A549 (cell line): Measurements from ENCODE around the gene TAL2.
A peak's percentile ranks its signal among the peaks of the same experiment; 100 is the strongest.

Source experiments
- BHLHE40 ChIP-seq: IDR thresholded peaks from 2 replicates; pipeline ENCODE4 v1.6.1; 2012; ENCODE audit warnings: low read depth, low read length, inconsistent platforms
- CTCF ChIP-seq: fragments of >200 bp; sonication (Bioruptor Twin); formaldehyde crosslinking; IDR thresholded peaks from 3 replicates; pipeline ENCODE4 v1.5.1; 2016
- POLR2A ChIP-seq: IDR thresholded peaks from 2 replicates; pipeline ENCODE4 v1.6.1; 2012; ENCODE audit warnings: mild to moderate bottlenecking, low read length
- TF ChIP-seq, protein P1 (sequence below): fragments of 200-600 bp; sonication (generic); IDR thresholded peaks from 2 replicates; pipeline ENCODE4 v1.6.1; 2016; ENCODE audit warnings: antibody characterized with exemption, mild to moderate bottlenecking, moderate library complexity

DNA sequence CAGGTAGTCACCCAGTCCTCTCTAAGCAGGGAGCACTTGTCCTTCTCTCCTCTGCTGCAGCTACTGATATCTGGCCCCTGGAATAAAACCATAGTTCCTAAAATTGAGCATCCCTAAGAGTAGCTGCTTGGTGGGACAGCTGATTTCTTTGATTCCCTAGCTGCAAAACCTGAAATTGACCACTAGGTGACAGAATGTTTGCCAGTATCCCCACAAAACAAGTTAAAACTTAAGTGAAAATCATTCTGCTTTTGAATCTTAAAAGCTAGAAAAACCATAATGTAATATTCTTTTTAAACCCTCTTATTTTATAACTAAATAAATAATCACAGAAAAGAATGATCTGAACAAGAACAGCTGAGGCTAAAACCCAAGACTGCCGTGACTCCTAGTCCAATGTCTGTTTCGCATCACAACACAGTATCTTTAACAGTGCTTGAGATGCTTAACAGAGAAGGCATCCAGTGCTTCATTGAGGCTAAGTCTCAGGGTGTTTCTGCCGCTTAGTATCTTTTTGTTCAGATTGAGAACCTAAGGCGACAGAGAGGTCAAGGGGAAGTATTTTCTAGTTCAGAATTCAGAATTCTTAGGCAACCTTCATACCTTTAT is 24.4 kb upstream of the TAL2 start:
- TF ChIP-seq CTCF (peak; percentile 31; the same call in 2 of the 3 replicates), BHLHE40 (no peak), POLR2A (no peak)
- TF ChIP-seq, protein P1, sequence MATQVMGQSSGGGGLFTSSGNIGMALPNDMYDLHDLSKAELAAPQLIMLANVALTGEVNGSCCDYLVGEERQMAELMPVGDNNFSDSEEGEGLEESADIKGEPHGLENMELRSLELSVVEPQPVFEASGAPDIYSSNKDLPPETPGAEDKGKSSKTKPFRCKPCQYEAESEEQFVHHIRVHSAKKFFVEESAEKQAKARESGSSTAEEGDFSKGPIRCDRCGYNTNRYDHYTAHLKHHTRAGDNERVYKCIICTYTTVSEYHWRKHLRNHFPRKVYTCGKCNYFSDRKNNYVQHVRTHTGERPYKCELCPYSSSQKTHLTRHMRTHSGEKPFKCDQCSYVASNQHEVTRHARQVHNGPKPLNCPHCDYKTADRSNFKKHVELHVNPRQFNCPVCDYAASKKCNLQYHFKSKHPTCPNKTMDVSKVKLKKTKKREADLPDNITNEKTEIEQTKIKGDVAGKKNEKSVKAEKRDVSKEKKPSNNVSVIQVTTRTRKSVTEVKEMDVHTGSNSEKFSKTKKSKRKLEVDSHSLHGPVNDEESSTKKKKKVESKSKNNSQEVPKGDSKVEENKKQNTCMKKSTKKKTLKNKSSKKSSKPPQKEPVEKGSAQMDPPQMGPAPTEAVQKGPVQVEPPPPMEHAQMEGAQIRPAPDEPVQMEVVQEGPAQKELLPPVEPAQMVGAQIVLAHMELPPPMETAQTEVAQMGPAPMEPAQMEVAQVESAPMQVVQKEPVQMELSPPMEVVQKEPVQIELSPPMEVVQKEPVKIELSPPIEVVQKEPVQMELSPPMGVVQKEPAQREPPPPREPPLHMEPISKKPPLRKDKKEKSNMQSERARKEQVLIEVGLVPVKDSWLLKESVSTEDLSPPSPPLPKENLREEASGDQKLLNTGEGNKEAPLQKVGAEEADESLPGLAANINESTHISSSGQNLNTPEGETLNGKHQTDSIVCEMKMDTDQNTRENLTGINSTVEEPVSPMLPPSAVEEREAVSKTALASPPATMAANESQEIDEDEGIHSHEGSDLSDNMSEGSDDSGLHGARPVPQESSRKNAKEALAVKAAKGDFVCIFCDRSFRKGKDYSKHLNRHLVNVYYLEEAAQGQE: no peak
